ENCODE measurements around the gene GNA12. TPM values are rescaled to one million over a fixed set of nuclear protein-coding genes. Genes with fewer than 3 reads are reported as not detected.

Gene GNA12
- total RNA-seq, 1 donor from 2014 or later, result 34.7 TPM

DNA sequence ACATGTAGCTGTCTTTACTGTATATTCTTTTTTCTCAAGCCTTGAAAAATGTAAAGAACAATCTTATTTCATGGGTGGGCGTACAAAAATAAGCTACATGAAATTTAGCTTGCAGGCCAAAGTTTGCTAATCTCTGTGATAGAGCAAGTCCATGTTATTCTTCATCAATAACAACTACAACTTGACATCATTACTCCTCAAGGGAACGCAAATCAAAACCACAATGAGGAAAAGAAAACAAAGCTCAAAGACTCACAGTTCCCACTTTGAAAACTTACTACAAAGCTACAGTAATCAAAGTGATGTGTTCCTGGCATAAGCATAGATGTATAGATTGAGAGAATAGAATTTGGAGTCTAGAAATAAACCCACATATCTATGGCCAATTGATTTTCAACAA, 62.5 kb downstream of the GNA12 start:
- Histone ChIP-seq H3K4me2 (no peak overlapping the region), H3K4me3 (no peak overlapping the region), H2AFZ (replicated peaks) (no peak overlapping the region), H3K9me3 (ENCODE audit: low read depth) (no peaks in the 10 kb centered on the region), H3K36me3 (peaks cover 9% of the 10 kb centered on the region), H4K20me1 (ENCODE audit: low read depth) (no peaks in the 10 kb centered on the region), H3F3A (ENCODE audit: low read depth) (no peaks in the 10 kb centered on the region), H3K27ac (no peak overlapping the region), H3K79me2 (ENCODE audit: low read depth) (peaks cover 3% of the 10 kb centered on the region), H3K27me3 (no peaks in the 10 kb centered on the region), H3K9ac (no peak overlapping the region), H3K4me1 (no peaks in the 10 kb centered on the region)
- no peaks in the 10 kb centered on the region for H3K4me1 Mint-ChIP-seq
- H3K36me3 Mint-ChIP-seq, result peaks cover 41% of the 10 kb centered on the region
- H3K27ac Mint-ChIP-seq, result no peak overlapping the region
- TF ChIP-seq EZH2phosphoT487 (IDR thresholded peaks at IDR 0.05) (no peak), EZH2 (IDR thresholded peaks at IDR 0.05) (no peak)
- TF ChIP-seq, protein P1, sequence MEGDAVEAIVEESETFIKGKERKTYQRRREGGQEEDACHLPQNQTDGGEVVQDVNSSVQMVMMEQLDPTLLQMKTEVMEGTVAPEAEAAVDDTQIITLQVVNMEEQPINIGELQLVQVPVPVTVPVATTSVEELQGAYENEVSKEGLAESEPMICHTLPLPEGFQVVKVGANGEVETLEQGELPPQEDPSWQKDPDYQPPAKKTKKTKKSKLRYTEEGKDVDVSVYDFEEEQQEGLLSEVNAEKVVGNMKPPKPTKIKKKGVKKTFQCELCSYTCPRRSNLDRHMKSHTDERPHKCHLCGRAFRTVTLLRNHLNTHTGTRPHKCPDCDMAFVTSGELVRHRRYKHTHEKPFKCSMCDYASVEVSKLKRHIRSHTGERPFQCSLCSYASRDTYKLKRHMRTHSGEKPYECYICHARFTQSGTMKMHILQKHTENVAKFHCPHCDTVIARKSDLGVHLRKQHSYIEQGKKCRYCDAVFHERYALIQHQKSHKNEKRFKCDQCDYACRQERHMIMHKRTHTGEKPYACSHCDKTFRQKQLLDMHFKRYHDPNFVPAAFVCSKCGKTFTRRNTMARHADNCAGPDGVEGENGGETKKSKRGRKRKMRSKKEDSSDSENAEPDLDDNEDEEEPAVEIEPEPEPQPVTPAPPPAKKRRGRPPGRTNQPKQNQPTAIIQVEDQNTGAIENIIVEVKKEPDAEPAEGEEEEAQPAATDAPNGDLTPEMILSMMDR (IDR thresholded peaks at IDR 0.05), result no peak
- no peak for DNase-seq (ENCODE audit: low spot score)
- H3K27me3 Mint-ChIP-seq (ENCODE audit: insufficient read depth, low read depth), result no peaks in the 10 kb centered on the region
- H3K4me3 Mint-ChIP-seq, result no peak overlapping the region
- peaks cover 2% of the 10 kb centered on the region for H3K9me3 Mint-ChIP-seq

DNA sequence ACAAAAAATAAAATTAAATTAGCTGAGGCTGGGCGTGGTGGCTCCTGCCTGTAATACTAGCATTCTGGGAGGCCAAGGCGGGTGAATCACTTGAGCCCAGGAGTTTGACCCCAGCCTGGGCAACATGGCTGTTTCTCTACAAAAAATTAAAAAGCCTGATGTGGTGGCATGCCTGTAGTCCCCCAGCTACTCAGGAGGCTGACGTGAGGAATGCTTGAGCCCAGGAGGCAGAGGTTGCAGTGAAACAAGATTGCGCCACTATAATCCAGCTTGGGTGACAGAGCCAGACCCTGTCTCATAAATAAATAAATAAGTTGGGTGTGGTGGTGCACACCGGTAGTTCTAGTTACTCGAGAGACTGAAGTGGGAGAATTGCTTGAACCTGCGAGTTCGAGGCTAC, 65.1 kb downstream of the GNA12 start:
- Mint-ChIP-seq H3K27ac (no peak overlapping the region), H3K4me1 (no peaks in the 10 kb centered on the region), H3K9me3 (peaks cover 2% of the 10 kb centered on the region), H3K27me3 (ENCODE audit: insufficient read depth, low read depth) (no peaks in the 10 kb centered on the region), H3K4me3 (no peak overlapping the region), H3K36me3 (peaks cover 29% of the 10 kb centered on the region)
- DNase-seq (ENCODE audit: low spot score), result no peak
- H2AFZ ChIP-seq (replicated peaks), result no peak overlapping the region
- H3K36me3 ChIP-seq, result peaks cover 9% of the 10 kb centered on the region
- H3K4me3 ChIP-seq, result no peak overlapping the region
- H3K9ac ChIP-seq, result no peak overlapping the region
- no peaks in the 10 kb centered on the region for H3K4me1 ChIP-seq
- no peaks in the 10 kb centered on the region for H3K9me3 ChIP-seq (ENCODE audit: low read depth)
- no peaks in the 10 kb centered on the region for H4K20me1 ChIP-seq (ENCODE audit: low read depth)
- H3K4me2 ChIP-seq, result no peak overlapping the region
- no peaks in the 10 kb centered on the region for H3F3A ChIP-seq (ENCODE audit: low read depth)
- TF ChIP-seq, protein P1 (IDR thresholded peaks at IDR 0.05), result no peak
- TF ChIP-seq EZH2phosphoT487 (IDR thresholded peaks at IDR 0.05), result no peak
- no peak for TF ChIP-seq EZH2 (IDR thresholded peaks at IDR 0.05)
- no peaks in the 10 kb centered on the region for H3K27me3 ChIP-seq
- peaks cover under 1% of the 10 kb centered on the region for H3K79me2 ChIP-seq (ENCODE audit: low read depth)
- H3K27ac ChIP-seq, result no peak overlapping the region

DNA sequence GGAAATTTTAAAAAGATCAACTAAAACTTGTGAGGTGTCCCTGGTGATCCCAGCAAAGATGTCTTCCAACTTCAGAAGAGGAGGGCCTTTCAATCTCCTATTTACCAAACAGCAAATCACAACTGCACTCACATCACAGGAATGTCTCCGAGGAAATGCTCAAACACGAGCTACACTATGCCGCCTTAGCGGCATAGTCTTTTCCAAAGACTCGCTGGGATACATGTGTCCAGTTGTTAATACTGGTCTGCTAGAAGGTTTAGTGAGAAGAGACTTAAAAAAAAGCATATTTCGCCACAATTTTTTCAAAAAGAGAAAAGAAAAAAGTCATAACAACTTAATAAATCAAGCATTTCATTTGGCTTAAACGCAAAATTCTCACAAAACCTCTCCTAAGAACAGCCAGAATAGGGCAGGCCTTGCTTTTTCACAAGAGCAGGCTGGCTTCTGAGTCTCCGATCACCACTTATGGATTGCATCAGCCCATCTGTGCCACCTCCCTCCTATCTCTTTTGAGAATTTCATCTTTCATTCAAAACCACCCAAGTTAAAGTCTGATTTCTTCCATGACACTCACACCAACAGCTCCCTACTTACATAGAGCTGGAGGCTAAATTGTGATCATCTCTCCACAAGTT, 66.1 kb downstream of the GNA12 start:
- H3K27me3 Mint-ChIP-seq (ENCODE audit: insufficient read depth, low read depth), result no peaks in the 10 kb centered on the region
- H3K4me3 Mint-ChIP-seq, result no peak overlapping the region
- peaks cover 9% of the 10 kb centered on the region for H3K36me3 ChIP-seq
- H3F3A ChIP-seq (ENCODE audit: low read depth), result no peaks in the 10 kb centered on the region
- H3K27ac ChIP-seq, result no peak overlapping the region
- peaks cover 2% of the 10 kb centered on the region for H3K9me3 Mint-ChIP-seq
- peaks cover 30% of the 10 kb centered on the region for H3K36me3 Mint-ChIP-seq
- H4K20me1 ChIP-seq (ENCODE audit: low read depth), result no peaks in the 10 kb centered on the region
- TF ChIP-seq, protein P1 (IDR thresholded peaks at IDR 0.05), result no peak
- TF ChIP-seq EZH2 (IDR thresholded peaks at IDR 0.05) (no peak), EZH2phosphoT487 (IDR thresholded peaks at IDR 0.05) (no peak)
- H3K4me1 Mint-ChIP-seq, result no peaks in the 10 kb centered on the region
- no peak for DNase-seq (ENCODE audit: low spot score)
- no peak overlapping the region for H3K27ac Mint-ChIP-seq
- no peak overlapping the region for H3K4me2 ChIP-seq
- H3K9ac ChIP-seq, result no peak overlapping the region
- H2AFZ ChIP-seq (replicated peaks), result no peak overlapping the region
- no peak overlapping the region for H3K4me3 ChIP-seq
- H3K27me3 ChIP-seq, result no peaks in the 10 kb centered on the region
- no peaks in the 10 kb centered on the region for H3K79me2 ChIP-seq (ENCODE audit: low read depth)
- no peaks in the 10 kb centered on the region for H3K9me3 ChIP-seq (ENCODE audit: low read depth)
- H3K4me1 ChIP-seq, result no peaks in the 10 kb centered on the region

All from neural progenitor cell (in vitro differentiated cells).